BLaER1 treated with 17β-estradiol and CSF1 and Interleukin-3, amounts not matched to agents 10 nM and 100 nM (cell line): Measurements from ENCODE around the gene LRRK1.

Source experiments
- H3K27ac ChIP-seq, 11 experiments: shearing (Covaris generic); formaldehyde crosslinking; 2 replicates each; pipeline ENCODE4 v1.8.1; 2022
- H3K27me3 ChIP-seq, 11 experiments: shearing (Covaris generic); formaldehyde crosslinking; 2 replicates each; pipeline ENCODE4 v1.8.1; 2022
- H3K36me3 ChIP-seq, 11 experiments: shearing (Covaris generic); formaldehyde crosslinking; 2 replicates each; pipeline ENCODE4 v1.8.1; 2022
- H3K4me1 ChIP-seq, 10 experiments: shearing (Covaris generic); formaldehyde crosslinking; 2 replicates each; pipeline ENCODE4 v1.8.1; 2022
- H3K4me2 ChIP-seq, 11 experiments: shearing (Covaris generic); formaldehyde crosslinking; 2 replicates each; pipeline ENCODE4 v1.8.1; 2022
- H3K4me3 ChIP-seq, 10 experiments: shearing (Covaris generic); formaldehyde crosslinking; 2 replicates each; pipeline ENCODE4 v1.8.1; 2022
- H3K9ac ChIP-seq, 11 experiments: shearing (Covaris generic); formaldehyde crosslinking; 2 replicates each; pipeline ENCODE4 v1.8.1; 2022
- H3K9me3 ChIP-seq, 11 experiments: shearing (Covaris generic); formaldehyde crosslinking; replicated peaks in 1 of 11; 2 replicates each; pipeline ENCODE4 v1.8.1; 2022
- H4K20me1 ChIP-seq, 11 experiments: shearing (Covaris generic); formaldehyde crosslinking; 2 replicates each; pipeline ENCODE4 v1.8.1; 2022
- Cebpa-rat ChIP-seq, 11 experiments: shearing (Covaris generic); IDR thresholded peaks; 2 replicates each; pipeline ENCODE4 v1.8.1; 2022

The LRRK1 gene

GRCh38 chr15:101051291-101052030, 132.3 kb downstream of the LRRK1 start:
- no peaks in the 10 kb centered on the region for H3K9me3 ChIP-seq
- H3K36me3 ChIP-seq: no peaks in the 10 kb centered on the region; a peak in 1 of 22 replicates
- peaks cover 0 to 70% (median 0%) of the 10 kb centered on the region in 11 experiments; a peak in 4 of 22 replicates for H3K27me3 ChIP-seq
- no peak overlapping the region for H3K4me3 ChIP-seq
- peaks cover 0 to 45% (median 0%) of the 10 kb centered on the region in 11 experiments; a peak in 3 of 22 replicates for H4K20me1 ChIP-seq
- no peak overlapping the region for H3K4me2 ChIP-seq
- no peak overlapping the region for H3K9ac ChIP-seq
- H3K27ac ChIP-seq: no peak overlapping the region
- TF ChIP-seq Cebpa-rat (IDR thresholded peaks at IDR 0.05): no peak
- H3K4me1 ChIP-seq: peaks cover 0 to under 1% (median 0%) of the 10 kb centered on the region in 10 experiments; a peak in 5 of 20 replicates

GRCh38 chr15:101052031-101052620, 133.0 kb downstream of the LRRK1 start:
- Histone ChIP-seq H3K4me2 (no peak overlapping the region), H3K9ac (no peak overlapping the region), H3K4me3 (no peak overlapping the region), H3K4me1 (peaks cover 6 to 8% (median 6%) of the 10 kb centered on the region in 10 experiments), H3K27ac (no peak overlapping the region), H3K9me3 (no peaks in the 10 kb centered on the region), H3K27me3 (peaks cover 0 to 64% (median 0%) of the 10 kb centered on the region in 11 experiments; a peak in 4 of 22 replicates), H4K20me1 (peaks cover 0 to 41% (median 0%) of the 10 kb centered on the region in 11 experiments; a peak in 3 of 22 replicates), H3K36me3 (no peaks in the 10 kb centered on the region; a peak in 1 of 22 replicates)
- TF ChIP-seq Cebpa-rat (IDR thresholded peaks at IDR 0.05): no peak

- no peak for TF ChIP-seq Cebpa-rat (IDR thresholded peaks at IDR 0.05)
- Histone ChIP-seq H3K4me3 (no peak overlapping the region), H3K27me3 (peaks cover 0 to 63% (median 0%) of the 10 kb centered on the region in 11 experiments; a peak in 4 of 22 replicates), H3K9me3 (no peaks in the 10 kb centered on the region), H3K4me1 (peaks cover 8 to 13% (median 12%) of the 10 kb centered on the region in 10 experiments), H3K9ac (no peak overlapping the region), H3K36me3 (no peaks in the 10 kb centered on the region; a peak in 1 of 22 replicates), H3K4me2 (no peak overlapping the region), H4K20me1 (peaks cover 0 to 36% (median 0%) of the 10 kb centered on the region in 11 experiments; a peak in 3 of 22 replicates), H3K27ac (no peak overlapping the region)
Observed at GRCh38 chr15:101052681-101053121, 133.5 kb downstream of the LRRK1 start.

- no peak overlapping the region for H3K9ac ChIP-seq
- no peaks in the 10 kb centered on the region for H3K9me3 ChIP-seq
- peaks cover 8 to 19% (median 18%) of the 10 kb centered on the region in 10 experiments for H3K4me1 ChIP-seq
- H3K4me2 ChIP-seq: no peak overlapping the region
- no peak overlapping the region for H3K27ac ChIP-seq
- peaks cover 0 to 64% (median 0%) of the 10 kb centered on the region in 11 experiments; a peak in 4 of 22 replicates for H3K27me3 ChIP-seq
- peaks cover 0 to 36% (median 0%) of the 10 kb centered on the region in 11 experiments; a peak in 3 of 22 replicates for H4K20me1 ChIP-seq
- TF ChIP-seq Cebpa-rat (IDR thresholded peaks at IDR 0.05): no peak
- no peak overlapping the region for H3K4me3 ChIP-seq
- no peaks in the 10 kb centered on the region; a peak in 1 of 22 replicates for H3K36me3 ChIP-seq
Observed at GRCh38 chr15:101053261-101053660, 134.1 kb downstream of the LRRK1 start.

GRCh38 chr15:101054116-101054515, 135.0 kb downstream of the LRRK1 start:
- Histone ChIP-seq H3K4me1 (peaks cover 8 to 21% (median 19%) of the 10 kb centered on the region in 10 experiments), H3K9me3 (no peaks in the 10 kb centered on the region; a peak in 1 of 22 replicates)
- no peak for TF ChIP-seq Cebpa-rat (IDR thresholded peaks at IDR 0.05)

GRCh38 chr15:101054991-101055390, 135.8 kb downstream of the LRRK1 start:
- H3K4me3 ChIP-seq: no peak overlapping the region
- H3K27me3 ChIP-seq: peaks cover 0 to 62% (median 7%) of the 10 kb centered on the region in 11 experiments; a peak in 15 of 22 replicates
- H3K27ac ChIP-seq: no peak overlapping the region
- peaks cover 0 to 5% (median 0%) of the 10 kb centered on the region in 11 experiments; a peak in 1 of 22 replicates for H3K36me3 ChIP-seq
- H3K9me3 ChIP-seq: no peaks in the 10 kb centered on the region; a peak in 1 of 22 replicates
- H3K4me2 ChIP-seq: no peak overlapping the region
- H4K20me1 ChIP-seq: peaks cover 0 to 26% (median 0%) of the 10 kb centered on the region in 11 experiments; a peak in 3 of 22 replicates
- H3K9ac ChIP-seq: no peak overlapping the region
- H3K4me1 ChIP-seq: peaks cover 8 to 21% (median 19%) of the 10 kb centered on the region in 10 experiments
- no peak for TF ChIP-seq Cebpa-rat (IDR thresholded peaks at IDR 0.05)

More at GRCh38 chr15:101054116-101054515, 135.0 kb downstream of the LRRK1 start:
- Histone ChIP-seq H3K36me3 (no peaks in the 10 kb centered on the region; a peak in 1 of 22 replicates), H3K4me3 (no peak overlapping the region), H3K9ac (no peak overlapping the region), H4K20me1 (peaks cover 0 to 30% (median 0%) of the 10 kb centered on the region in 11 experiments; a peak in 3 of 22 replicates), H3K27ac (no peak overlapping the region), H3K27me3 (peaks cover 0 to 62% (median 0%) of the 10 kb centered on the region in 11 experiments; a peak in 4 of 22 replicates), H3K4me2 (no peak overlapping the region)

GRCh38 chr15:101055411-101055810, 136.3 kb downstream of the LRRK1 start:
- Histone ChIP-seq H3K4me2 (no peak overlapping the region), H3K9me3 (no peaks in the 10 kb centered on the region; a peak in 1 of 22 replicates), H3K27ac (no peak overlapping the region), H4K20me1 (peaks cover 0 to 22% (median 0%) of the 10 kb centered on the region in 11 experiments; a peak in 3 of 22 replicates), H3K36me3 (peaks cover 0 to 5% (median 0%) of the 10 kb centered on the region in 11 experiments; a peak in 1 of 22 replicates), H3K27me3 (peaks cover 0 to 58% (median 10%) of the 10 kb centered on the region in 11 experiments; a peak in 15 of 22 replicates), H3K4me1 (peaks cover 8 to 21% (median 19%) of the 10 kb centered on the region in 10 experiments), H3K4me3 (no peak overlapping the region), H3K9ac (no peak overlapping the region)
- no peak for TF ChIP-seq Cebpa-rat (IDR thresholded peaks at IDR 0.05)

- peaks cover 0 to 10% (median 0%) of the 10 kb centered on the region in 11 experiments; a peak in 3 of 22 replicates for H4K20me1 ChIP-seq
- peaks cover 0 to 54% (median 10%) of the 10 kb centered on the region in 11 experiments; a peak in 15 of 22 replicates for H3K27me3 ChIP-seq
- peak overlapping the region in 1 of 11 experiments; percentile 29; a peak in 2 of 22 replicates for H3K27ac ChIP-seq
- no peak overlapping the region for H3K9ac ChIP-seq
- TF ChIP-seq Cebpa-rat (IDR thresholded peaks at IDR 0.05): no peak
- H3K4me3 ChIP-seq: no peak overlapping the region
- peak overlapping the region; percentile 24 to 76 (median 69) for H3K4me2 ChIP-seq
- peaks cover 0 to 5% (median 0%) of the 10 kb centered on the region in 11 experiments; a peak in 1 of 22 replicates for H3K36me3 ChIP-seq
- H3K4me1 ChIP-seq: peaks cover 8 to 31% (median 26%) of the 10 kb centered on the region in 10 experiments
- H3K9me3 ChIP-seq: no peaks in the 10 kb centered on the region; a peak in 1 of 22 replicates
Observed at GRCh38 chr15:101056366-101057334, 137.5 kb downstream of the LRRK1 start.
